Measurements from ENCODE around the gene SHCBP1L.

DNA sequence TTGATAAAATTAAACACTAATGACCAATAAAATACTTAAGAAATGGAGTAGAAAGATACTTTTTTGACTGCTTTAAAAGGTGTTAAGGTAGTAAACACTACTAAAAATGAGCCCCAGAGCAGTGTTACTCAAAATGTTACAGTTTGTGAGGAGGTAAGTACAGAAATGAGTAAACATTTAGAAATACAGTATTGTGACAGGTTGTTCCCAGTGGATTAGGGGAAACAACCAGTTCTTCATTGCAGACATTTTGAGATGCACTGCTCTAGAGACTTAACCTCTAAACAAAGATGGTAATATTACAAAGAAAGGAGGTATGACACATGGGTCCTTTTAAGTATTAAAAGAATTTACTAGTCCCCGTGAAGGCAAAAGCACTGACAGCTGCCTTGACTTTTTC, 101.1 kb downstream of the SHCBP1L start:
- TF ChIP-seq, protein P1, sequence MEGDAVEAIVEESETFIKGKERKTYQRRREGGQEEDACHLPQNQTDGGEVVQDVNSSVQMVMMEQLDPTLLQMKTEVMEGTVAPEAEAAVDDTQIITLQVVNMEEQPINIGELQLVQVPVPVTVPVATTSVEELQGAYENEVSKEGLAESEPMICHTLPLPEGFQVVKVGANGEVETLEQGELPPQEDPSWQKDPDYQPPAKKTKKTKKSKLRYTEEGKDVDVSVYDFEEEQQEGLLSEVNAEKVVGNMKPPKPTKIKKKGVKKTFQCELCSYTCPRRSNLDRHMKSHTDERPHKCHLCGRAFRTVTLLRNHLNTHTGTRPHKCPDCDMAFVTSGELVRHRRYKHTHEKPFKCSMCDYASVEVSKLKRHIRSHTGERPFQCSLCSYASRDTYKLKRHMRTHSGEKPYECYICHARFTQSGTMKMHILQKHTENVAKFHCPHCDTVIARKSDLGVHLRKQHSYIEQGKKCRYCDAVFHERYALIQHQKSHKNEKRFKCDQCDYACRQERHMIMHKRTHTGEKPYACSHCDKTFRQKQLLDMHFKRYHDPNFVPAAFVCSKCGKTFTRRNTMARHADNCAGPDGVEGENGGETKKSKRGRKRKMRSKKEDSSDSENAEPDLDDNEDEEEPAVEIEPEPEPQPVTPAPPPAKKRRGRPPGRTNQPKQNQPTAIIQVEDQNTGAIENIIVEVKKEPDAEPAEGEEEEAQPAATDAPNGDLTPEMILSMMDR (IDR thresholded peaks at IDR 0.05): no peak
- no peak for TF ChIP-seq EP300 (IDR thresholded peaks at IDR 0.05)
